HepG2 (cell line): ENCODE data around the gene TJP3. TPM values are rescaled to one million over a fixed set of nuclear protein-coding genes. Genes with fewer than 3 reads are reported as not detected.

Experiments
- CREB3 ChIP-seq: sonication (generic); formaldehyde crosslinking; IDR thresholded peaks from 2 replicates; pipeline ENCODE4 v1.5.0; 2020; ENCODE audit warnings: missing genetic modification reagents
- FOXA1 ChIP-seq, 2 experiments: fragments of 450-650 bp in 1 of 2; sonication (generic) in 1 of 2; formaldehyde crosslinking in 1 of 2; IDR thresholded peaks; 2 replicates each; pipeline versions ENCODE4 v1.4.0 to v1.6.1; 2016 to 2020; ENCODE audit warnings: missing genetic modification reagents in 1 of 2
- HOMEZ ChIP-seq: IDR thresholded peaks from 2 replicates; pipeline ENCODE4 v1.6.1; 2016; ENCODE audit warnings: low read depth
- MTF1 ChIP-seq: sonication (generic); formaldehyde crosslinking; IDR thresholded peaks from 2 replicates; pipeline ENCODE4 v1.5.0; 2020; ENCODE audit warnings: missing genetic modification reagents
- PAX8 ChIP-seq: sonication (generic); formaldehyde crosslinking; IDR thresholded peaks from 2 replicates; pipeline ENCODE4 v1.8.0; 2022; ENCODE audit warnings: mild to moderate bottlenecking, missing genetic modification reagents, borderline replicate concordance
- PRDM15 ChIP-seq: sonication (generic); formaldehyde crosslinking; IDR thresholded peaks from 2 replicates; pipeline ENCODE4 v1.4.0; 2020; ENCODE audit warnings: missing genetic modification reagents
- RORA ChIP-seq: sonication (generic); formaldehyde crosslinking; IDR thresholded peaks from 2 replicates; pipeline ENCODE4 v1.5.0; 2020; ENCODE audit warnings: mild to moderate bottlenecking, missing genetic modification reagents, moderate library complexity
- YY1 ChIP-seq: IDR thresholded peaks from 2 replicates; pipeline ENCODE4 v1.6.1; 2011; ENCODE audit warnings: low read length, low read depth, moderate library complexity, mild to moderate bottlenecking; ENCODE audit not compliant: insufficient read depth, insufficient replicate concordance
- ZBTB10 ChIP-seq: sonication (generic); formaldehyde crosslinking; IDR thresholded peaks from 2 replicates; pipeline ENCODE4 v1.4.0; 2020; ENCODE audit warnings: missing genetic modification reagents, borderline replicate concordance
- ZNF577 ChIP-seq: sonication (generic); formaldehyde crosslinking; IDR thresholded peaks from 2 replicates; pipeline ENCODE4 v1.4.0; 2020; ENCODE audit warnings: mild to moderate bottlenecking, low read depth, missing genetic modification reagents, borderline replicate concordance
- ZNF687 ChIP-seq: sonication (generic); formaldehyde crosslinking; IDR thresholded peaks from 2 replicates; pipeline ENCODE4 v1.5.1; 2020; ENCODE audit warnings: mild to moderate bottlenecking, missing genetic modification reagents, moderate library complexity
- polyA plus RNA-seq, 8 experiments: library from polyadenylated mRNA; depleted of rRNA in 3 of 8; stranded (reverse) in 7 of 8; unstranded in 1 of 8; fragments of >200 nt; fragmentation: Illumina TruSeq in 4 of 8; extraction: Trizol in 4 of 8; gene quantifications; 2 replicates each; pipeline versions ENCODE4 v1.2.1 to v1.2.3, GENCODE V29; 2011 to 2016; ENCODE audit warnings: low read depth in 4 of 8, missing spikeins in 1 of 8, mixed read lengths in 1 of 8; ENCODE audit not compliant: insufficient read depth in 1 of 8
- total RNA-seq, 5 experiments: library from RNA; depleted of rRNA; stranded (reverse); fragments of >200 nt; fragmentation: Illumina TruSeq; extraction: Trizol; gene quantifications; 2 replicates each; pipeline ENCODE4 v1.2.3, GENCODE V29; 2016; ENCODE audit warnings: low read depth in 1 of 5

TJP3 gene
- total and polyA plus RNA-seq, 2 of the 13 experiments (the other 11 are each of a cell fraction or from before 2014, with no cell fraction given): 2.3 to 21.5 TPM

- TF ChIP-seq HOMEZ (CRISPR knock-in tag) (no peak), RORA (CRISPR knock-in tag) (no peak), ZBTB10 (no peak), PAX8 (CRISPR knock-in tag) (no peak), PRDM15 (no peak), YY1 (peak; percentile 91), ZNF577 (CRISPR knock-in tag) (no peak), ZNF687 (peak; percentile 81), FOXA1 (IDR thresholded peaks at IDR 0.05) (no peak), FOXA1 (CRISPR knock-in tag; IDR thresholded peaks at IDR 0.05) (no peak), MTF1 (CRISPR knock-in tag) (no peak), CREB3 (CRISPR knock-in tag) (no peak)
These were observed 54.6 kb downstream of the TJP3 start, which contains the start of gene MRPL54 (continued) for GRCh38 chr19:3762501-3763459.
